IMR-90 (cell line): Measurements from ENCODE around the gene CORO7.
A peak's percentile ranks its signal among the peaks of the same experiment; 100 is the strongest.

Experiments used
- BHLHE40 ChIP-seq: fragments of 150-350 bp; IDR thresholded peaks from 2 replicates; pipeline ENCODE4 v1.6.1; 2016; ENCODE audit warnings: mild to moderate bottlenecking, low read depth, low read length
- MAFK ChIP-seq: IDR thresholded peaks from 2 replicates; pipeline ENCODE4 v1.6.1; 2012; ENCODE audit warnings: low read depth, low read length, improper control_type of control experiment
- MAZ ChIP-seq: IDR thresholded peaks from 2 replicates; pipeline ENCODE4 v1.6.1; 2012; ENCODE audit warnings: low read depth, mild to moderate bottlenecking, low read length, improper control_type of control experiment, moderate library complexity, borderline replicate concordance
- NFE2L2 ChIP-seq: fragments of 150-350 bp; IDR thresholded peaks from 2 replicates; pipeline ENCODE4 v1.6.1; 2016; ENCODE audit warnings: low read depth, mild to moderate bottlenecking, low read length
- POLR2A ChIP-seq: IDR thresholded peaks from 2 replicates; pipeline ENCODE4 v1.6.1; 2012; ENCODE audit warnings: mild to moderate bottlenecking, low read depth, low read length
- TF ChIP-seq, protein P1 (sequence below): conservative IDR thresholded peaks from 2 replicates; pipeline ENCODE4 v1.5.1; 2012; ENCODE audit warnings: mild to moderate bottlenecking, low read depth, low read length, improper control_type of control experiment

DNA sequence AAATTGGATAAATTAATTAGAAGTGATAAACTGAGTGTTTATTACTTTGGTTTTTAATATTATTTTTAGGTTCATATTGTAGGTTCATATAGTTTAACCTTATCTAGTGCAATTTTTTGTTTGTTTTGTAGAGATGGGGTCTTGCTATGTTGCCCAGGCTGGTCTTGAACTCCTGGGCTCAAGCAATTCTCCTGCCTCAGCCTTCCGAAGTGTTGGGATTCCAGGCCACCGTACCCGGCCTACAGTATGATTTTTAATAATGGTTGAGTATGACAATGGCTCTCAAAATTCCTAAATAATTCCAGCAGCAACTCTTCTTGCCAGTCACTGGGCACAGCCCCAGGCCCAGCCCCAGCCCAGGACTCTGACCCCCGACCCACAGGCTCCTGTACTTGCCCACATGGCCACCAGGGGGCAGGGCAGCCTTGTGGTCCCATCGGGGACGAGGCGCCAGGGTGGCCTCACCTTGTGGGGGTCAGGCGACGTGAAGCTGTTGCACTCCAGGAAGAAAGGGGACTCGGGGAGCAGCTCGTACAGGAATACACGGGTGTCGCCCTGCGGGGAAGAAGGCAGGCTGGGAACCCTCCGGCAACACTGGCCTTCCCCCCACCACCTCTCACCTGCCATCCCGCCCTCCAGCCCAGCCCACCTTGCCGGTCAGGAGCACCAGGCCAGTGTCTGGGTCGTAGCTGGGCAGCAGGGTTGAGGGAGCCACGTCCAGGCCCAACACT is 57.4 kb downstream of the CORO7 start:
- TF ChIP-seq POLR2A (no peak), NFE2L2 (no peak), MAZ (peak; percentile 29; the same call in 1 of the 2 replicates), BHLHE40 (no peak), MAFK (no peak)
- TF ChIP-seq, protein P1, sequence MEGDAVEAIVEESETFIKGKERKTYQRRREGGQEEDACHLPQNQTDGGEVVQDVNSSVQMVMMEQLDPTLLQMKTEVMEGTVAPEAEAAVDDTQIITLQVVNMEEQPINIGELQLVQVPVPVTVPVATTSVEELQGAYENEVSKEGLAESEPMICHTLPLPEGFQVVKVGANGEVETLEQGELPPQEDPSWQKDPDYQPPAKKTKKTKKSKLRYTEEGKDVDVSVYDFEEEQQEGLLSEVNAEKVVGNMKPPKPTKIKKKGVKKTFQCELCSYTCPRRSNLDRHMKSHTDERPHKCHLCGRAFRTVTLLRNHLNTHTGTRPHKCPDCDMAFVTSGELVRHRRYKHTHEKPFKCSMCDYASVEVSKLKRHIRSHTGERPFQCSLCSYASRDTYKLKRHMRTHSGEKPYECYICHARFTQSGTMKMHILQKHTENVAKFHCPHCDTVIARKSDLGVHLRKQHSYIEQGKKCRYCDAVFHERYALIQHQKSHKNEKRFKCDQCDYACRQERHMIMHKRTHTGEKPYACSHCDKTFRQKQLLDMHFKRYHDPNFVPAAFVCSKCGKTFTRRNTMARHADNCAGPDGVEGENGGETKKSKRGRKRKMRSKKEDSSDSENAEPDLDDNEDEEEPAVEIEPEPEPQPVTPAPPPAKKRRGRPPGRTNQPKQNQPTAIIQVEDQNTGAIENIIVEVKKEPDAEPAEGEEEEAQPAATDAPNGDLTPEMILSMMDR: peak; percentile 83
